ENCODE measurements around the gene CFAP46.
"Not testable (repeated sequence)": the region's sequence is repeated elsewhere in the genome, so short reads cannot be mapped to it uniquely, and the experiment has no call there.

The CFAP46 gene

GRCh38 chr10:132859084-132859855 lies 83.1 kb downstream of the CFAP46 start:
- no peak for DNase-seq

- no peak for DNase-seq
Measured at GRCh38 chr10:132858121-132859081, 84.0 kb downstream of the CFAP46 start.

GRCh38 chr10:132856869-132857524 lies 85.4 kb downstream of the CFAP46 start:
- no peak for DNase-seq

GRCh38 chr10:132855889-132856288 lies 86.5 kb downstream of the CFAP46 start:
- DNase-seq, result no peak

DNA sequence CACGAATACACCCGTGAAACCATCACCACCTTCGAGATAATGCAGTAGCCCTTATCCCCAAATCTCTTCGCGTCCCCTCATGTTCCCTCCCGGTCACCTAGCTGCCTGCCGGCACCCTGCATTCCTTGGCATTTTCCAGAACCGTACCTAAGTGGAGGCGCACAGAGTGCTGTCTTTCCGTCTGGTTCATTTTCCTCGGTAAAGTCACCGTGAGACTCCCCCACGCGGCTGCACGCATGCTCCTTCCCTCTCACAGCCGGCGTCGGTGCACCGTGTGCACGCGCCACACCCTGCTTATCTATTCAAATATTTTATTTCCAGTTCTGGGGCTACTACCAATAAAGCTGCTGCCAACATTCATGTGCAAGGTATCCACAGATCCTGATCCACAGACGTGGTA lies 90.9 kb downstream of the CFAP46 start:
- DNase-seq, result no peak

DNA sequence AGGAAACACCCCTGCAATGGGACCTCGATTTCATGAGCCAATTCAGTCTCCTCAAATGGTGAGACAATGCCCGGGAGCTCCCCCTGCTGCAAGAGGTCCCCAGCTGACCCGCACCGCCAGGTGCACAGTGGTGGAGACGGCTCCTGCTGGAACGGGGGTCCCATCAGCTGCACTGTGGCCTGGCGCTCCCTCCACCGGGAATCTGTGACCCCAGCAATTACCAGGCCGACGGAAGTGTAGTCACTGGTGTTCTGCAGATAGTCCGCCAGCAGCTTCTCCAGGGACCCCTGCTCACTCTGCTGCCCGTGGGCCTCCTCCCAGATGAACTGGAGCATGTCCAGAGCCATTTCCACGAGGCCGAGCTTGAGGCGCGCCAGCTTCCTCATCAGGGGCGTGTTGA lies 91.5 kb downstream of the CFAP46 start:
- no peak for DNase-seq

DNA sequence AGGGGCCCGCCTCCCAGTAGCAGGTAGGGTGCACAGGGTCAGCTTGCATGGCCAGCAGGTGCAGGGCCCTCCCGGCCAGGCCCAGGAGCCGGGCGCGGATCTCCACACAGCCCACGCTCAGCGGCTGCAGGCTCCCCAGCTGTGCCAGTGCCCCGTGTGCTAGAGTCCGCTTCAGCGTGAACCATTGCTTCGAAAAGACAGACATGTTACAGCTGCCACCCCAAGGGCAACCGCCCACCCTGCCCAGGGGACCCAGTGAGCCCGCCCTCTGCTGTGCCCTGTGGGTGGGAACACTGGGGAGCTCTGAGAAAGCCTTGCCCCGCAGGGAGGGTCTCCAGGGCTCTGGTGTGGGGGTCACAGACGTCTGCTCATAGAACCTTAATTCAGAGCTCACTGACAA lies 92.1 kb downstream of the CFAP46 start:
- no peak for DNase-seq

GRCh38 chr10:132849546-132850031 lies 92.8 kb downstream of the CFAP46 start:
- DNase-seq, result no peak

GRCh38 chr10:132848951-132849545 lies 93.3 kb downstream of the CFAP46 start:
- no peak for DNase-seq

- no peak for DNase-seq
Measured at GRCh38 chr10:132848291-132848701, 94.1 kb downstream of the CFAP46 start.

DNA sequence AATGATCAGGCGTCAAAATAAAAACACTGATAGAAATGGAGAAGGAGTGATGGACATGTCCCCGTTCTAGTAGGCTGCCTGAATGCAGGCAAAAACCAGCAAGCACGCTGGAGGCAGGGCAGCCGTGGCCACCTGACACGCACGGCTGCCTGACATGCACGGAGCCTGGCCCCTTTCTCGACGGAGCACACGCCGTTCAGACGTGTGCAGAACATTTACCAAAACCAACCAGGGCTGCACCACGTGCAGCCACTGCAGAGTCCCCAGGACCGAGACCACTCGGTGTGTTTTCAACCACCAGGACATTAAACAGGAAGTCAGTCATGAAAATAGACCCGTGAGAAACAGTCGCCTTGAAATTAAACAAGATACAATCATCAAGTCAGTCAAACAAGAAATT lies 94.5 kb downstream of the CFAP46 start:
- DNase-seq, result no peak

- DNase-seq, result no peak
Measured at GRCh38 chr10:132847416-132847777, 95.0 kb downstream of the CFAP46 start.

DNA sequence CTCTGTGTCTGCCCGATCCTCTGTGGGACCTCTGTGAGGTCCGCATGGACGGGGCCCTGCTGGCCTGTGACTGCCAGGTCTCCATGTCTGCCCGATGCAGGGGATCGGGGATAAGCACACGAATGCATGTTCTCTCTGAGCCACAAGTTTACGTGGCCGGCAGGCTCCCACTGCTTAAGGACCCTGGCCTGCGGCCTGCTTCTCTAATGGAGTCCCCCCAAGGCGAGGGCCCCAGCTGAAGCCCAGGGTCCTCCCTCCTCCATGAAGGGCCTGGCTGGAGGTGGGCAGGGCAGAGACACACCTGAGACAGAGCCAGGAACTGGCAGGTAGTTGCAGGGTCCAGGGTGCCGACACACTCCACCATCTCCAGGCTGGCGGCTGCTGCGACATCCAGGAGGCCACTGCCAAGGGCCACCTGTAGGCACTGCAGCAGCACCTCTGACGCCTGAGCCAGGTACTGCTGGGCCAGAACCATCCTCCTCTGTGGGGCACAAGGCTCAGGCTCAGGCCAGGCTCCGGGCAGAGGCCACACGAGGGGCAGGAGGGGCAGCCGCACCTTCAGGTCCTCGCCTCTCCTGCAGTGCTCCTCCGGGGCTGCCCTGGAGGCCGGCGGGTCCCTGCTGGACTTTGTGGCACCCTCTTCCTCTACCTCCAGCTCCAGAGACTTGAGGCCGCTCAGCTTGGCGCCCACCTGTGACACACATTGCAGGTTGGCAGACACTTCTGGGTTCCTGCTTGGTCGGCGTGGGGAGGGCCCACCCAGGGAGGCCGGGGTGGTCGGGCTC lies 95.5 kb downstream of the CFAP46 start:
- no peak for DNase-seq

GRCh38 chr10:132845780-132846595 lies 96.4 kb downstream of the CFAP46 start:
- DNase-seq, result no peak

DNA sequence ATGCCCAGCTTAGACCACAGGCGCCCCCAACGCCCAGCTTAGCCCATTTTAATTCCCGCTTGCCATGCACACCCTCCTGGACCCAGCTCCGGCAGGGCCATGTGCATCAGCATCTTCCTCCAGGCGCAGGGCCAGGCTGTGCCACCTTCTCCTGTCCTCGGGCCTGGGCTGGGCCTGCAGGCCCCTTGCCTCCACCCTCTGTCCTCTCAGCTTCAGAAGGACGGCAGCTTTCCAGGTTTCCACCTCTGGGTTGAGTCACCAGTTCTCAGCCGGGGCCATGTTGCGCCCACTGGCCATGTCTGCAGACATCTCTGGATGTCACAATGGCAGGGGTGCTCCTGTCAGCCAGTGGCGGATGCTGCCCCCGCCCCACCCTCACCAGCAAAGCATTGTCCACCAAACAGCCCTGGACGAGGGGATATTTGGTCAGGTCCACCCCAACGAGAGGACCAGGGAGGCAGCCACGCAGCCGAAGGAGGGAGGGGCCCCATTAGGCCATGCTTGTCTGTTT lies 97.3 kb downstream of the CFAP46 start:
- no peak for DNase-seq

GRCh38 chr10:132844069-132844809 lies 98.1 kb downstream of the CFAP46 start:
- DNase-seq, result no peak

DNA sequence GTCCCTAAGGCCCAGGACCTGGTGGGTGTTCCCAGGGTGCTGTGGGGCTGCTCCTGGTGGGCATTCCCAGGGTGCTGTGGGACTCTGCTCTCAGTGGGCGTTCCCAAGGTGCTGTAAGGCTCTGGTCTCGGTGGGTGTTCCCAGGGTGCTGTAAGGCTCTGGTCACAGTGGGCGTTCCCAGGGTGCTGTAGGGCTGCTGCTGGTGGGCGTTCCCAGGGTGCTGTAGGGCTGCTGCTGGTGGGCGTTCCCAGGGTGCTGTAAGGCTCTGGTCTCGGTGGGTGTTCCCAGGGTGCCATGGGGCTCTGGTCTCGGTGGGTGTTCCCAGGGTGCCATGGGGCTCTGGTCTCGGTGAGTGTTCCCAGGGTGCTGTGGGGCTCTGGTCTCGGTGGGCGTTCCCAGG lies 99.1 kb downstream of the CFAP46 start:
- DNase-seq, result not testable (repeated sequence)

GRCh38 chr10:132842397-132842796 lies 100.0 kb downstream of the CFAP46 start:
- DNase-seq, result no peak

DNA sequence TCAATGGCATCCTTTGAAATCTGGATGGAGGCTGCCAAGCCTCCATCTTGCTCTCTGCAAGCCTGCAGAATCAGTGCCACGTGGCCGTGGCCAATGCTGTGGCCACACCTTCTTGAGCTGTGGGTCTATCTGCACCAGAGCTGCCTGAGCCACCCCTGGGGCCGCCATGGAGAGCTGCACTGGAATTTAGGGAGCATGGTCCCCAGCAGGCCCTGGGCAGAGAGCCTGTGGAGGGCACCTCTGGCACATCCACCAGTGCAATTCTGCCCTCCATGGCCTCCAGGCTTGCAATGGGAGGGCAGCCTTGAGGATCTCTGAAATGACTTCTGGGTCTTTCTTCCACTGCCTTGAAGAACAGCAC lies 100.8 kb downstream of the CFAP46 start:
- no peak for DNase-seq
